Sciatic nerve (tissue), 2 donors: ENCODE data around the gene ME1. TPM values are rescaled to one million over a fixed set of nuclear protein-coding genes. Genes with fewer than 3 reads are reported as not detected.

Source experiments
- ATAC-seq: fragments of 200-7000 bp; cut with Tn5 transposase; one replicate; pipeline ENCODE4 v1.9.1; 2020; ENCODE audit warnings: mild to moderate bottlenecking, moderate library complexity
- DNase-seq: peaks from one replicate; pipeline ENCODE4 v3.0.0-alpha.2; 2020; ENCODE audit warnings: low spot score
- intact Hi-C: fragments of 100-400 bp; cut with DNase I; formaldehyde crosslinking; loops from one replicate; pipeline ENCODE4 v1.14.2; 2022
- total RNA-seq: library from RNA; stranded (reverse); fragmentation: NEBNext Ultra II Directional; extraction: Animal tissue kit (Norgen Biotek cat#: 25700); gene quantifications from one replicate; pipeline ENCODE4 v1.2.1, GENCODE V29; 2021
- donor health status: DM: no; HTN: no; CAD: no.
- donor health status: DM: no; HTN: no; CAD: no.

Gene ME1
- total RNA-seq, 1 donor from 2014 or later = 30.5 TPM

- DNase-seq (no peak), ATAC-seq (no peak)
- intact Hi-C loops = no loop called here
Observed at GRCh38 chr6:83169106-83169505, 261.7 kb downstream of the ME1 start.

GRCh38 chr6:83168556-83168955 lies 262.3 kb downstream of the ME1 start:
- intact Hi-C loops = no loop called here
- no peak for ATAC-seq
- DNase-seq = no peak

DNA sequence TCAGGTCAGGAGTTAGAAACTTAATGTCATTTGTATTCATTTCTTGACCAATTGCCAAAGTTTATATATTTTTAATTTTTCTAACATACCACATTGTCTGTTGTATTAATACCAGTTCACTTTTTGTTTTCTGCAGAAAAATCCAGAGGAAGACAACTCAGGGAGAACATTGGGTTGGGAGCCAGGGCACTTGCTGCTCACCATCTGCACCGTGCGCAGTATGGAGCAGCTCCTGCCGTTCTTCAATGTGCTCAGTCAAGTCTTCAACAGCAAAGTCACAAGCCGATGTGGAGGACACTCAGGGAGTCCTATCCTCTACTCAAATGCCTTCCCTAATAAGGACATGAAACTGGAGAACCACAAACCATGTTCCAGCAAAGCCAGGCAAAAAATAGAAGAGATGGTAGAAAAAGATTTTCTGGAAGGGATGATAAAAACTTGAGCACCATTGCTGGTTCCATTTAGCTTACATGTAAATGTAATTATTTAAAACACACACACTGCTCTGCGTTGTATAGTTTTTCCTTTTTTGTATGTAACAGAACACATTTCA lies 263.0 kb downstream of the ME1 start:
- ATAC-seq (no peak), DNase-seq (no peak)
- intact Hi-C loops = no loop called here

Other genes with a start within 250 kb of the ME1 start
- gene PGM3, start 237.8 kb downstream of the ME1 start, total RNA-seq = 37.2 TPM
- 4.5 TPM for gene RWDD2A, start 237.7 kb downstream of the ME1 start, total RNA-seq
- 3.2 TPM for gene PRSS35, start 81.5 kb upstream of the ME1 start, total RNA-seq